Sigmoid colon (tissue), 4 donors: ENCODE measurements around the gene LRP1B.

Experiments used
- EP300 ChIP-seq, 4 donors: sonication (generic); formaldehyde crosslinking; IDR thresholded peaks; one replicate each; pipeline ENCODE4 v1.6.1; 2017; ENCODE audit warnings: antibody characterized with exemption in 4 of 4
- TF ChIP-seq, protein P1 (sequence below), 4 experiments: fragments of 450-650 bp in 3 of 4; fragments of 200-600 bp in 1 of 4; IDR thresholded peaks; one replicate each; pipeline ENCODE4 v1.5.1; 2016 to 2019; ENCODE audit warnings: antibody characterized with exemption in 4 of 4, mild to moderate bottlenecking in 3 of 4, moderate library complexity in 2 of 4

DNA sequence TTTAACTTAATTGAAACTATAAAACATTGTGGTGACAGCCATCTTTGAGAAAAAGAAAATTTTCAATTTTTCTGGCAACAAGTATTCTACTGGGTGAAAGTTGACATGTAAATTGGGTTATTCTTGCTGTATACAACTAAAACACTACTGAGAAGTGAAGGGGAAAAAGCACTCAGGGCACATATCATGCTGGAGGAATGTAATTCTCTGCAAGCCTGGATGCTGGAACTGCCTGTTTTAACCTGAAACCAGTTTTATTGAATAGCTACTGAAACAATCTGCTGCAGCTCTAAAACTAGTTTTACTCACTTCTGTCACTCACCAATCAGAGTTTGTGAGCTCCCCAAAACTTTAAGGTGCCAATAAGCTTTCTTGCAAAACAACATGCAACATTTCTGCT is 1136.0 kb downstream of the LRP1B start:
- TF ChIP-seq, protein P1, sequence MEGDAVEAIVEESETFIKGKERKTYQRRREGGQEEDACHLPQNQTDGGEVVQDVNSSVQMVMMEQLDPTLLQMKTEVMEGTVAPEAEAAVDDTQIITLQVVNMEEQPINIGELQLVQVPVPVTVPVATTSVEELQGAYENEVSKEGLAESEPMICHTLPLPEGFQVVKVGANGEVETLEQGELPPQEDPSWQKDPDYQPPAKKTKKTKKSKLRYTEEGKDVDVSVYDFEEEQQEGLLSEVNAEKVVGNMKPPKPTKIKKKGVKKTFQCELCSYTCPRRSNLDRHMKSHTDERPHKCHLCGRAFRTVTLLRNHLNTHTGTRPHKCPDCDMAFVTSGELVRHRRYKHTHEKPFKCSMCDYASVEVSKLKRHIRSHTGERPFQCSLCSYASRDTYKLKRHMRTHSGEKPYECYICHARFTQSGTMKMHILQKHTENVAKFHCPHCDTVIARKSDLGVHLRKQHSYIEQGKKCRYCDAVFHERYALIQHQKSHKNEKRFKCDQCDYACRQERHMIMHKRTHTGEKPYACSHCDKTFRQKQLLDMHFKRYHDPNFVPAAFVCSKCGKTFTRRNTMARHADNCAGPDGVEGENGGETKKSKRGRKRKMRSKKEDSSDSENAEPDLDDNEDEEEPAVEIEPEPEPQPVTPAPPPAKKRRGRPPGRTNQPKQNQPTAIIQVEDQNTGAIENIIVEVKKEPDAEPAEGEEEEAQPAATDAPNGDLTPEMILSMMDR (IDR thresholded peaks at IDR 0.05) = no peak
- TF ChIP-seq EP300 (IDR thresholded peaks at IDR 0.05) = no peak
